ENCODE data around the gene PKD2L1. TPM values are rescaled to one million over a fixed set of nuclear protein-coding genes. Genes with fewer than 3 reads are reported as not detected.
"Not testable (repeated sequence)": the region's sequence is repeated elsewhere in the genome, so short reads cannot be mapped to it uniquely, and the experiment has no call there.

Gene PKD2L1
- total RNA-seq, 2 donors from 2014 or later: 0.09 to 0.34 TPM

DNA sequence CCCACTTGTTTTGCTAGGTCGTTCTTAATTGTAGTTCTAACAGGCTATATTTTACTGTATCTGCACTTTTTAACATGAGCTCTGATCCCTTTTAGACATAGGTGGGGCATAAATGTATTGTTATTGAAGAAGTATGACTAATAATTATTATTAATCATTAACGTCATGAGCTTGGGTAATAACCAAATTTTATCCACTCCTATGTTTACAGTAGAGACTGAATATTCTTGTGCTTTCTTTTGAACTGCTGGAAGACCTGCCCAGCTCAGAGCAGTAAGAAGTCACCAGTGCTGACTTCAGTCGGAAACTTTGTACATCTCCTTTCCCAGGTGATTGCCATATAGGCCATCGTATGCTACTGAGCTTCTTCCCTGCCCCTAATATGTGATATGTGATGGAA, 18.7 kb downstream of the PKD2L1 start:
- no peak for TF ChIP-seq CTCF (IDR thresholded peaks at IDR 0.05)
- no peak for DNase-seq (ENCODE audit: low spot score)
- Histone ChIP-seq H3K36me3 (no peaks in the 10 kb centered on the region), H3K4me1 (replicated peaks) (no peaks in the 10 kb centered on the region), H3K27ac (no peak overlapping the region), H3K27me3 (replicated peaks; ENCODE audit: insufficient read depth) (no peaks in the 10 kb centered on the region), H3K4me3 (no peak overlapping the region), H3K9me3 (no peaks in the 10 kb centered on the region)
- WGBS: 58% methylated on average over 4 of the region's 4 CpGs
- intact Hi-C loops (cut with DNase I): no loop called here

GRCh38 chr10:100307684-100308083, 22.3 kb downstream of the PKD2L1 start:
- TF ChIP-seq CTCF (IDR thresholded peaks at IDR 0.05): no peak
- TF ChIP-seq POLR2AphosphoS5 (IDR thresholded peaks at IDR 0.05): no peak
- TF ChIP-seq POLR2A (IDR thresholded peaks at IDR 0.05): no peak
- Histone ChIP-seq H3K27me3 (replicated peaks; ENCODE audit: insufficient read depth) (no peaks in the 10 kb centered on the region), H3K4me1 (replicated peaks) (no peaks in the 10 kb centered on the region), H3K4me3 (no peak overlapping the region), H3K9me3 (no peaks in the 10 kb centered on the region), H3K36me3 (no peaks in the 10 kb centered on the region), H3K27ac (no peak overlapping the region)
- DNase-seq (ENCODE audit: low spot score): no peak
- 88% methylated on average over 3 of the region's 3 CpGs for WGBS
- intact Hi-C loops (cut with DNase I): no loop called here

DNA sequence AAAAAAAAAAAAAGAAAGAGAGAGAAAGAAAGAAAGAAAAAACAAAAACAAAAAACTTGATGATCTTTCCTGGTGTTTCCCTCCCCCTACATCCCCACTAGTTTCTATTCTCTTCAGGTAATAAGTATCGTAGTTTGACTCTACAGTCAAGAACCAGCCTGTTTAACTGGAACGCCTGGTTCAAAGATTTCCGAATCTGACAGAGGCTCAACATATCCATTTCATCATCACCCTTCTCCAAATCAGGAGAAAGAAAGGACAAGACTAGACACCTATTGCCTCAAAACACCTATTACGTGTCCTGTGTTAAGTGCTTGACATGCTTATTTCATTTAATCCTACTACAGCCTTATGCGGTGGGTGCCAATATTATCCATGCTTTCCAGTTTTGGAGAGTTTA, 23.2 kb downstream of the PKD2L1 start:
- no peak for DNase-seq (ENCODE audit: low spot score)
- intact Hi-C loops (cut with DNase I): no loop called here
- Histone ChIP-seq H3K4me1 (replicated peaks) (no peaks in the 10 kb centered on the region), H3K27ac (no peak overlapping the region), H3K36me3 (no peaks in the 10 kb centered on the region), H3K27me3 (replicated peaks; ENCODE audit: insufficient read depth) (no peaks in the 10 kb centered on the region), H3K9me3 (no peaks in the 10 kb centered on the region), H3K4me3 (no peak overlapping the region)
- TF ChIP-seq POLR2A (IDR thresholded peaks at IDR 0.05): no peak
- TF ChIP-seq CTCF (IDR thresholded peaks at IDR 0.05): no peak
- no peak for TF ChIP-seq POLR2AphosphoS5 (IDR thresholded peaks at IDR 0.05)
- WGBS: 72% methylated on average over 5 of the region's 5 CpGs

DNA sequence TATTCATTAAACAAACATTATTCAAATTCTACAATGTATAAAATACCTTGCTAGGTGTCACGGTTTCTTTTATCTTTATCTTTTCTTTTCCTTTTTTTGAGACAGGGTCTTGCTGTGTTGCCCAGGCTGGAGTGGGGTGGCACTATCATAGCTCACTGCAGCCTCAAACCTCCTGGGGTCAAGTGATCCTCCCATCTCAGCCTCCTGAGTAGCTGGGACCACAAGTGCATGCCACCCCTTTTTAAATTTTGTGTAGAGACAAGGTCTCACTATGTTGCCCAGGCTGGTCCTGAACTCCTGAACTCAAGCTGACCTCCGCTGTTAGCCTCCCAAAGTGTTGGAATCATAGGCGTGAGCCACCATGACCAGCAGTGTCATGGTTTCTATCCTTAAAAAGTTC, 25.6 kb downstream of the PKD2L1 start:
- no peak for DNase-seq (ENCODE audit: low spot score)
- Histone ChIP-seq H3K36me3 (no peaks in the 10 kb centered on the region), H3K4me3 (no peak overlapping the region), H3K27me3 (replicated peaks; ENCODE audit: insufficient read depth) (no peaks in the 10 kb centered on the region), H3K4me1 (replicated peaks) (no peaks in the 10 kb centered on the region), H3K9me3 (no peaks in the 10 kb centered on the region), H3K27ac (no peak overlapping the region)
- 94% methylated on average over 3 of the region's 3 CpGs for WGBS
- intact Hi-C loops (cut with DNase I): no loop called here
- TF ChIP-seq POLR2A (IDR thresholded peaks at IDR 0.05) (no peak), POLR2AphosphoS5 (IDR thresholded peaks at IDR 0.05) (no peak), CTCF (IDR thresholded peaks at IDR 0.05) (no peak)

- H3K9me3 ChIP-seq: no peaks in the 10 kb centered on the region
- no peak overlapping the region for H3K27ac ChIP-seq
- no peaks in the 10 kb centered on the region for H3K27me3 ChIP-seq (replicated peaks; ENCODE audit: insufficient read depth)
- H3K36me3 ChIP-seq: no peaks in the 10 kb centered on the region
- H3K4me1 ChIP-seq (replicated peaks): no peaks in the 10 kb centered on the region
- intact Hi-C loops (cut with DNase I): no loop called here
- DNase-seq (ENCODE audit: low spot score): no peak
- no peak overlapping the region for H3K4me3 ChIP-seq
- WGBS: 29% methylated on average over 7 of the region's 7 CpGs
- no peak for TF ChIP-seq POLR2AphosphoS5 (IDR thresholded peaks at IDR 0.05)
- peak in 3 of 4 experiments; percentile 10 to 55 (median 52) for TF ChIP-seq CTCF (IDR thresholded peaks at IDR 0.05)
- TF ChIP-seq POLR2A (IDR thresholded peaks at IDR 0.05): no peak
These were observed 26.2 kb downstream of the PKD2L1 start for GRCh38 chr10:100303724-100304319.

GRCh38 chr10:100301123-100301522, 28.9 kb downstream of the PKD2L1 start:
- WGBS: 42% methylated on average over 5 of the region's 5 CpGs
- H3K27ac ChIP-seq; H3K27me3 ChIP-seq (replicated peaks; ENCODE audit: insufficient read depth); H3K4me1 ChIP-seq (replicated peaks); H3K9me3 ChIP-seq; DNase-seq (ENCODE audit: low spot score); intact Hi-C loops (cut with DNase I); H3K36me3 ChIP-seq; H3K4me3 ChIP-seq: not testable (repeated sequence)

Measured in prostate gland (tissue), 2 donors.